Measurements from ENCODE around the gene COG5.

- no peak for TF ChIP-seq REST (IDR thresholded peaks at IDR 0.05; ENCODE audit: insufficient read depth in 1 of 2, low read depth in 2 of 2, low read length in 2 of 2)
- TF ChIP-seq POLR2AphosphoS5 (IDR thresholded peaks at IDR 0.05; ENCODE audit: low read depth, low read length) = no peak
- TF ChIP-seq SIN3A (IDR thresholded peaks at IDR 0.05; ENCODE audit: borderline replicate concordance, insufficient read depth, low read length) = no peak
- no peak for TF ChIP-seq TAF1 (IDR thresholded peaks at IDR 0.05; ENCODE audit: borderline replicate concordance, insufficient read depth, low read length)
Observed at GRCh38 chr7:107160389-107160788, 403.3 kb downstream of the COG5 start.

Measured in PFSK-1 (cell line).